Activated B cell treated with CpG ODN at 0.5 μM for 24 hours (primary cell): ENCODE measurements around the gene METTL23. TPM values are rescaled to one million over a fixed set of nuclear protein-coding genes. Genes with fewer than 3 reads are reported as not detected.
A peak's percentile ranks its signal among the peaks of the same experiment; 100 is the strongest.

ENCODE experiments used
- ATAC-seq: fragments of 200-7000 bp; cut with Tn5 transposase; one replicate; pipeline ENCODE4 v1.10.0; 2021; ENCODE audit warnings: low read depth, mild to moderate bottlenecking, moderate library complexity
- CTCF ChIA-PET: fragments of 350-600 bp; sonication (Branson Sonifier 250); formaldehyde crosslinking; loops from one replicate; lab custom pipeline; 2021; ENCODE audit warnings: antibody characterized with exemption; lab: Charles Lee
- POLR2A ChIA-PET: fragments of 350-600 bp; sonication (Branson Sonifier 250); formaldehyde crosslinking; loops from one replicate; lab custom pipeline; 2021; ENCODE audit warnings: antibody characterized with exemption; lab: Charles Lee
- DNase-seq: peaks from one replicate; pipeline ENCODE4 v3.0.0; 2022
- H3K27ac Mint-ChIP-seq: one replicate; pipeline ENCODE4 v1.8.0; 2020; ENCODE audit warnings: mixed read lengths
- H3K27me3 Mint-ChIP-seq: one replicate; pipeline ENCODE4 v1.8.0; 2021; ENCODE audit warnings: mixed read lengths
- H3K36me3 Mint-ChIP-seq: one replicate; pipeline ENCODE4 v1.8.0; 2021; ENCODE audit warnings: low read depth, mixed read lengths
- H3K4me1 Mint-ChIP-seq: one replicate; pipeline ENCODE4 v1.8.0; 2021; ENCODE audit warnings: mixed read lengths
- H3K4me3 Mint-ChIP-seq: one replicate; pipeline ENCODE4 v1.8.0; 2020; ENCODE audit warnings: mild to moderate bottlenecking, mixed read lengths
- H3K9me3 Mint-ChIP-seq: one replicate; pipeline ENCODE4 v1.8.0; 2020; ENCODE audit warnings: mixed read lengths
- intact Hi-C: fragments of 100-400 bp; cut with micrococcal nuclease; formaldehyde crosslinking; loops from one replicate; pipeline ENCODE4 v1.15.1; 2024
- total RNA-seq: library from RNA; stranded (reverse); gene quantifications from 2 replicates; pipeline ENCODE4 v1.2.3, GENCODE V29; 2022
- TF ChIP-seq, protein P1 (sequence below): fragments of 200-600 bp; IDR thresholded peaks from one replicate; pipeline ENCODE4 v1.8.0; 2022; ENCODE audit warnings: antibody characterized with exemption, mild to moderate bottlenecking

The METTL23 gene
- total RNA-seq, 1 donor from 2014 or later = 56.0 TPM

DNA sequence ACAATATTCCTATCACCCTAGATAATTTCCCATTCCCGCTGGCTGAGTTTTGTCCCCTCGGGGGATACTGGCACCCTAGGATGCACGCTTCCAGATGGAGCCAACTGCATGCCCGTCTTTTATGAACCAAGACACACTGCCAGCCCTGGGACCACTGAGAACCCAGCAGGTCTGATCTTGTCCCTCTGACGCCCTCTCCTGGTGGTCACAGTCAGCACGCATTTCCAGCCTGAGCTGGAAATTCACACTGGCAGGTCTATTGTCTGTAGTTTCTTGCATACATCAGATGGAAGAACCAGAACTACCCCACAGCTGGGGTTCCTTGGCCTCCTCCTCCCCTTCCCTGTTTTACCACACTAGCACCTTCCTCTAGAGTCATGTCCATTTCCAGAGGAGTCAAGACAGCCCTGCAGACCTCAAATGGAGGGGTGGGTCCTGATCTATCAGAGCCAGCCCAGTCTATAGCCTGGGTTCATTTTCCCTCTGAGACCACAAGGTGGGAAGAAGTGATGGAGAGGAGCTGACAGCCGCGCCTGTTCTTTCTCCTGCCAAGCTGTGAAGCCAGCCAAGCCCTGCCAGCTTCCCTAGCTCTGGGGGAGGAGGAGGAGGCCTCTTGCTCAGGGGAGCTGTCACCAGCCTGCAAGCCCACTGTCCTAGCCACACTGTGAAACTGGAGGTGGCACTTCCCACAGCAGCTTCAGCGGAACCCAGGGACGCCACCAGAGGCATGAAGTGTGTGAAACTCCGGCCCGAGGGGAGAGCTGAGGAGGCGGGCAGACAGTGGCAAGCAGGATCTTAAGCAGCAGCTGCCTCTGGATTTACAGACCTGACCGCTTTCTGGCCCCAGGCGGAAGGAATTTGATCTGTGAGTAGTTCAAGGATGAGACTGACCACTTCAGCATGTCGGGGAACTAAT lies 45.2 kb upstream of the METTL23 start:
- DNase-seq (peak; percentile 31), ATAC-seq (peak; percentile 69)
- Mint-ChIP-seq H3K36me3 (peaks cover 2% of the 10 kb centered on the region), H3K4me1 (no peaks in the 10 kb centered on the region), H3K27me3 (no peaks in the 10 kb centered on the region), H3K27ac (no peak overlapping the region), H3K4me3 (no peak overlapping the region), H3K9me3 (no peaks in the 10 kb centered on the region)
- POLR2A ChIA-PET = interaction anchor here (0.5 to 1.3 kb wide), 3 partner anchors 10 to 733 kb away, joined by 3 to 6 read pairs (median 4); no protein-coding TSS in a partner anchor
- intact Hi-C loops = no loop called here
- CTCF ChIA-PET = interaction anchor here (0.6 to 2.1 kb wide), 11 partner anchors 9 to 377 kb away, joined by 3 to 8 read pairs (median 3); no protein-coding TSS in a partner anchor
- TF ChIP-seq, protein P1, sequence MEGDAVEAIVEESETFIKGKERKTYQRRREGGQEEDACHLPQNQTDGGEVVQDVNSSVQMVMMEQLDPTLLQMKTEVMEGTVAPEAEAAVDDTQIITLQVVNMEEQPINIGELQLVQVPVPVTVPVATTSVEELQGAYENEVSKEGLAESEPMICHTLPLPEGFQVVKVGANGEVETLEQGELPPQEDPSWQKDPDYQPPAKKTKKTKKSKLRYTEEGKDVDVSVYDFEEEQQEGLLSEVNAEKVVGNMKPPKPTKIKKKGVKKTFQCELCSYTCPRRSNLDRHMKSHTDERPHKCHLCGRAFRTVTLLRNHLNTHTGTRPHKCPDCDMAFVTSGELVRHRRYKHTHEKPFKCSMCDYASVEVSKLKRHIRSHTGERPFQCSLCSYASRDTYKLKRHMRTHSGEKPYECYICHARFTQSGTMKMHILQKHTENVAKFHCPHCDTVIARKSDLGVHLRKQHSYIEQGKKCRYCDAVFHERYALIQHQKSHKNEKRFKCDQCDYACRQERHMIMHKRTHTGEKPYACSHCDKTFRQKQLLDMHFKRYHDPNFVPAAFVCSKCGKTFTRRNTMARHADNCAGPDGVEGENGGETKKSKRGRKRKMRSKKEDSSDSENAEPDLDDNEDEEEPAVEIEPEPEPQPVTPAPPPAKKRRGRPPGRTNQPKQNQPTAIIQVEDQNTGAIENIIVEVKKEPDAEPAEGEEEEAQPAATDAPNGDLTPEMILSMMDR = no peak

DNA sequence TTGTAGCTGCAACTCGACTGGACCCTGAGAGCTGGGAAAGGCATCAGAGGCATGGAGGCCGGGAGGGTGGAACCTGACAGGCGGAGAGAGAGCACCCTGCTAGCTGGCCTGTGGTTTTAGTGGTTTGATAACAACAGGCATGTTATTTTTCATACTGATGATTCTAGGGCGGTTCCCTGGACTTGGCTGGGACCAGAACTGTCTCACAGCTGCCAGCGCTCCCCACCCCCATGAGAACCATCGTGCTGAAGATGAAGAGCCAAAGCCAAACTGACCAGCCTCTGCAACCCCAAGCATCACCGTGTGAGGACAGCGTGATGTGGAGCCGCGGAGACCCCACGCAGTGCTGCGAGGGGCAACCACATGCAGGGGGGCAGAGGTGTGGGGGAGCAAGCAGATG lies 44.3 kb upstream of the METTL23 start:
- Mint-ChIP-seq H3K27ac (no peak overlapping the region), H3K9me3 (no peaks in the 10 kb centered on the region), H3K4me1 (no peaks in the 10 kb centered on the region), H3K27me3 (no peaks in the 10 kb centered on the region), H3K4me3 (no peak overlapping the region), H3K36me3 (peaks cover 2% of the 10 kb centered on the region)
- intact Hi-C loops = no loop called here
- no peak for ATAC-seq
- ChIA-PET CTCF (interaction anchor here (0.6 to 2.1 kb wide), 8 partner anchors 11 to 1391 kb away, joined by 3 to 8 read pairs (median 4); no protein-coding TSS in a partner anchor), POLR2A (interaction anchor here (0.5 to 1.3 kb wide), 2 partner anchors 11 to 734 kb away, joined by 4 to 6 read pairs; no protein-coding TSS in a partner anchor)
- TF ChIP-seq, protein P1 = no peak
- DNase-seq = no peak

DNA sequence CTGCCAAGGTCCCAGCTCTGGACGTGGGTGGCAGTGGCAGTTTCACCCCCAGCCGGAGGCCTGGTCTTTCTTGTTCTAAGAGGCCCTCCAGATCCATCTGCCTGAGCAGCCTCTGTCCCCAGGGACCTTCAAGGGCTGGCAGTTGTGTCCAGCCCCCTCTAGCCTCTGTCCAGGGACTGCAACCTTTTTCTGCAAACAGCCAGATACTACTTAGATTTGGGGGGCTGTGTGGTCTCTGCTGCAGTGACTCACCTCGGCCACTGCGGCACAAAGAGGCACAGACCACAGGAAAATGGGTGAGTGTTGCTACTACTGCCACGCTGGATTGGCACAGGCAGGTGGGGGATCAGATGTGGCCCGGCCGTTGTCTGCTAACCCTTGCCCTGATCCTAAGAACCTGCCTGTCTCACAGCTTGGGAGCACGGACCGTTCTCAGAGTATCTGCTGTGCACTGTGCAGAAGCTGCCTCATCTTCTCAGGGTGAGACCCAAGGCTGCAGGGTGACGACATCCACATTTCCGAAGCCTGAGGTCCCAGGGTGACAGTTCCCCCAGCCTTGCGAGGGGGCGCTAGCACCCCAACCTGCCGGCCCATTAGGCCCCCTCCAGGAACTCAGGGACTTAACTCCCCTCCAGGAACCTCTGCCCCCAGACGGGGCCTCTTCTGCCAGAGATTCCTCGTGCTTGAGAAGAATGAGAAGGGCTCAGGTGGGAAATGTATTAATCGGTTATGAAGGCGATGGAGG lies 43.5 kb upstream of the METTL23 start:
- DNase-seq (no peak), ATAC-seq (no peak)
- H3K27ac Mint-ChIP-seq = no peak overlapping the region
- H3K4me3 Mint-ChIP-seq = no peak overlapping the region
- H3K9me3 Mint-ChIP-seq = no peaks in the 10 kb centered on the region
- ChIA-PET POLR2A (no interaction called here), CTCF (no interaction called here)
- no peaks in the 10 kb centered on the region for H3K4me1 Mint-ChIP-seq
- H3K36me3 Mint-ChIP-seq = peaks cover 2% of the 10 kb centered on the region
- TF ChIP-seq, protein P1 = no peak
- intact Hi-C loops = no loop called here
- no peaks in the 10 kb centered on the region for H3K27me3 Mint-ChIP-seq

DNA sequence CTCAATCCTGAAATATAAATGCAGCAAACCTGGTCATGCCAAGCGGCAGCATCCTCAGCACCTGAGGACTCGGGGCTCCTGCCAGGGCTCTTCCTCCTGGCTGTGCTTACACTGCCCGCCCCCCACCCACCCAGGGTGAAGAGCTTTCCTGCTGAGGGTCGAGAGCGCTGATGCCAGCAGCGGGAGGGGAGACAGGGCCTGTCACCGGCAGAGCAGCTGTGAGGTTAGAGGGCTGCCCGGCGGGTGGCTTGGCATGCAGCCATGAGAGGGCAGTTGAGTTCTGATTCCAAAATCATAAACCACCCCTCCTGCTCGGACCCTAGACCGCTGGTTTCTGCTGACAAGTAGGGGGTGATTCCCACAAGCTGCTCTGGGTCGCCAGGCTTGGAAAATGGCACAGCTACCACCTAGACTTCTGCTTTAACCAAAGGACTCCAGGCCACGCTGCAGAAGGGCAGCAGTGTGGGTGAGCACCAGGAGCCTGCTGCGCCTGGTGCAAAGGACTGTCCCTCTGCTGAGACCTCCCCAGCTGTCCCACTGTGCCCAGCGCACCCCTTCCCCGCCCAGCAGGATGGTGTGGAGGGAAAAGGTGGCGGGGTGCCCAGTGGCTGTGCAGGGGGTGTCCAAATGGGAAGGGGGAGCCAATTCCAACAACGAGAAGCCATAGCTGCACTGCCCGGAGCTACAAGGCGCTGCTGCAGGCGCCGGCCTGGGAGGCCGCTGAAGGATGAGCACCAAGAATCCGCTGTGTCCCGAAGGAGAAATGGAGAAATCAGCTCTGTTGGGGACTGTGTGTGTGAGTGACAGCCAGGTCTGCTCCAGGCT lies 42.5 kb upstream of the METTL23 start:
- CTCF ChIA-PET = no interaction called here
- intact Hi-C loops = no loop called here
- Mint-ChIP-seq H3K9me3 (no peaks in the 10 kb centered on the region), H3K36me3 (peaks cover 2% of the 10 kb centered on the region), H3K4me1 (no peaks in the 10 kb centered on the region), H3K27me3 (no peaks in the 10 kb centered on the region), H3K4me3 (no peak overlapping the region), H3K27ac (no peak overlapping the region)
- DNase-seq (no peak), ATAC-seq (no peak)
- TF ChIP-seq, protein P1 = no peak
- POLR2A ChIA-PET = no interaction called here
